ENCODE data around the gene EFCC1. TPM values are rescaled to one million over a fixed set of nuclear protein-coding genes. Genes with fewer than 3 reads are reported as not detected.

Gene EFCC1
- total RNA-seq, 1 experiment from 2014 or later: 1.0 TPM

DNA sequence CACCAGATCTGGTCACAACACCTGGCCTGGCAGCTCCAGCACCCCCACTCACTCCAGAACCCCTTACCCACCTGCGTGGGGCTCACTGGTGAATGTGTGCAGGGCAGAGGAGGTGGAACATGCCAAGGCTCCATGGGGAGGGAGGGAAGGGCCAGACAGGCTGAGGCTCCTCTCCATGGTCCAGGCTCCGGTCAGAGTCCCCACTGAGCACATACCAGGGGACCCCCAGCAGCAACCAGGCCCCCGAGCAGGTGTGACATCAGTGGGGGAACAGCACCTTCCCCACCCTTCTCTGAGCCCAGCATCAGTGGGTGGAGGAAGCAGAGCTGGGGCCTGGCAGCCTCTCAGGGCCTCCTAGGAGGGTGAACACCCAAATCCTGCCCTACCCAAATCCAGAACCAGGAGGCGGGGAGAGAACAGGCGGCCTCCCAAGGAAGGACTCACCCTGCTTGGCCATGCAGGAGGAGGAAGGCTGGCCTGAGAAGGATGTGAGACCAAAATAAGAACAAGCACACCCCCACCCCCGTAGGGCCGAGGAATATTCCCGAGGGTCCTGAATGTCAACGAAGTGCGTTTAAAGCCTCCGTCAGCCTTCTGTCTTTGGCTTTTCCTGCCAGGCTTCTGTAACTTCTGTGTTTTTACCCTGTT lies 58.3 kb downstream of the EFCC1 start:
- Histone ChIP-seq H4K20me1 (ENCODE audit: insufficient read depth) (no peaks in the 10 kb centered on the region), H3K9ac (ENCODE audit: low read length) (no peak overlapping the region), H3K4me1 (ENCODE audit: control insufficient read depth in 1 of 2, insufficient read depth in 2 of 2, low read length in 2 of 2) (peaks cover 0 to 8% of the 10 kb centered on the region in 2 experiments; a peak in 1 of 4 replicates), H3K79me2 (ENCODE audit: insufficient read depth, low read length) (no peaks in the 10 kb centered on the region), H3K4me2 (ENCODE audit: low read length) (no peak overlapping the region), H3K9me2 (ENCODE audit: insufficient read depth) (no peaks in the 10 kb centered on the region), H3K4me3 (replicated peaks in 1 of 2; ENCODE audit: low read depth in 1 of 2, low read length in 2 of 2) (no peak overlapping the region), H3K36me3 (ENCODE audit: control insufficient read depth in 1 of 2, insufficient read depth in 2 of 2, low read length in 2 of 2) (no peaks in the 10 kb centered on the region), H3K9me3 (ENCODE audit: control insufficient read depth in 1 of 2, insufficient read depth in 1 of 2, low read depth in 1 of 2, low read length in 2 of 2) (no peaks in the 10 kb centered on the region), H2AFZ (ENCODE audit: low read depth, low read length, poor library complexity, severe bottlenecking) (no peak overlapping the region), H3K27me3 (ENCODE audit: insufficient read depth, low read length) (no peaks in the 10 kb centered on the region), H3K27ac (ENCODE audit: low read depth, low read length) (no peak overlapping the region)
- ATAC-seq (no peak), DNase-seq (ENCODE audit: low read depth, low spot score) (no peak)
- ChIA-PET CTCF (no interaction called here), POLR2A (no interaction called here), RAD21 (ENCODE audit: low non-redundant PET in 1 of 2, low total read pairs in 2 of 2, uncharacterized antibody in 2 of 2, unreplicated experiment in 2 of 2) (no interaction called here)
- intact Hi-C loops (cut with micrococcal nuclease): no loop called here
- BruUV-seq (replicated peaks): no TSS peak
- TF ChIP-seq, protein P1, sequence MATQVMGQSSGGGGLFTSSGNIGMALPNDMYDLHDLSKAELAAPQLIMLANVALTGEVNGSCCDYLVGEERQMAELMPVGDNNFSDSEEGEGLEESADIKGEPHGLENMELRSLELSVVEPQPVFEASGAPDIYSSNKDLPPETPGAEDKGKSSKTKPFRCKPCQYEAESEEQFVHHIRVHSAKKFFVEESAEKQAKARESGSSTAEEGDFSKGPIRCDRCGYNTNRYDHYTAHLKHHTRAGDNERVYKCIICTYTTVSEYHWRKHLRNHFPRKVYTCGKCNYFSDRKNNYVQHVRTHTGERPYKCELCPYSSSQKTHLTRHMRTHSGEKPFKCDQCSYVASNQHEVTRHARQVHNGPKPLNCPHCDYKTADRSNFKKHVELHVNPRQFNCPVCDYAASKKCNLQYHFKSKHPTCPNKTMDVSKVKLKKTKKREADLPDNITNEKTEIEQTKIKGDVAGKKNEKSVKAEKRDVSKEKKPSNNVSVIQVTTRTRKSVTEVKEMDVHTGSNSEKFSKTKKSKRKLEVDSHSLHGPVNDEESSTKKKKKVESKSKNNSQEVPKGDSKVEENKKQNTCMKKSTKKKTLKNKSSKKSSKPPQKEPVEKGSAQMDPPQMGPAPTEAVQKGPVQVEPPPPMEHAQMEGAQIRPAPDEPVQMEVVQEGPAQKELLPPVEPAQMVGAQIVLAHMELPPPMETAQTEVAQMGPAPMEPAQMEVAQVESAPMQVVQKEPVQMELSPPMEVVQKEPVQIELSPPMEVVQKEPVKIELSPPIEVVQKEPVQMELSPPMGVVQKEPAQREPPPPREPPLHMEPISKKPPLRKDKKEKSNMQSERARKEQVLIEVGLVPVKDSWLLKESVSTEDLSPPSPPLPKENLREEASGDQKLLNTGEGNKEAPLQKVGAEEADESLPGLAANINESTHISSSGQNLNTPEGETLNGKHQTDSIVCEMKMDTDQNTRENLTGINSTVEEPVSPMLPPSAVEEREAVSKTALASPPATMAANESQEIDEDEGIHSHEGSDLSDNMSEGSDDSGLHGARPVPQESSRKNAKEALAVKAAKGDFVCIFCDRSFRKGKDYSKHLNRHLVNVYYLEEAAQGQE (IDR thresholded peaks at IDR 0.05; ENCODE audit: low read depth): no peak
- TF ChIP-seq POLR2A (IDR thresholded peaks at IDR 0.05; ENCODE audit: borderline replicate concordance, extremely low read depth, insufficient read depth, insufficient read length) (no peak), ZFX (IDR thresholded peaks at IDR 0.05) (no peak), RAD21 (IDR thresholded peaks at IDR 0.05; ENCODE audit: low read depth) (no peak), FOSL1 (IDR thresholded peaks at IDR 0.05; ENCODE audit: low read depth) (no peak), CBX3 (IDR thresholded peaks at IDR 0.05; ENCODE audit: low read depth) (no peak), ZNF274 (IDR thresholded peaks at IDR 0.05; ENCODE audit: low read depth, low read length) (no peak), POLR2AphosphoS5 (IDR thresholded peaks at IDR 0.05; ENCODE audit: low read depth, low read length) (no peak), YY1 (IDR thresholded peaks at IDR 0.05; ENCODE audit: extremely low read depth, insufficient replicate concordance, low read depth, low read length) (no peak), TCF7L2 (IDR thresholded peaks at IDR 0.05; ENCODE audit: borderline replicate concordance, extremely low read depth, insufficient read depth, insufficient read length) (no peak), CEBPB (IDR thresholded peaks at IDR 0.05; ENCODE audit: low read depth) (no peak), ELF1 (IDR thresholded peaks at IDR 0.05; ENCODE audit: borderline replicate concordance, low read depth) (no peak), SRF (IDR thresholded peaks at IDR 0.05; ENCODE audit: low read depth) (no peak), SIN3A (IDR thresholded peaks at IDR 0.05; ENCODE audit: low read depth) (no peak)
- TF ChIP-seq, protein P2, sequence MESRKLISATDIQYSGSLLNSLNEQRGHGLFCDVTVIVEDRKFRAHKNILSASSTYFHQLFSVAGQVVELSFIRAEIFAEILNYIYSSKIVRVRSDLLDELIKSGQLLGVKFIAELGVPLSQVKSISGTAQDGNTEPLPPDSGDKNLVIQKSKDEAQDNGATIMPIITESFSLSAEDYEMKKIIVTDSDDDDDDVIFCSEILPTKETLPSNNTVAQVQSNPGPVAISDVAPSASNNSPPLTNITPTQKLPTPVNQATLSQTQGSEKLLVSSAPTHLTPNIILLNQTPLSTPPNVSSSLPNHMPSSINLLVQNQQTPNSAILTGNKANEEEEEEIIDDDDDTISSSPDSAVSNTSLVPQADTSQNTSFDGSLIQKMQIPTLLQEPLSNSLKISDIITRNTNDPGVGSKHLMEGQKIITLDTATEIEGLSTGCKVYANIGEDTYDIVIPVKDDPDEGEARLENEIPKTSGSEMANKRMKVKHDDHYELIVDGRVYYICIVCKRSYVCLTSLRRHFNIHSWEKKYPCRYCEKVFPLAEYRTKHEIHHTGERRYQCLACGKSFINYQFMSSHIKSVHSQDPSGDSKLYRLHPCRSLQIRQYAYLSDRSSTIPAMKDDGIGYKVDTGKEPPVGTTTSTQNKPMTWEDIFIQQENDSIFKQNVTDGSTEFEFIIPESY (IDR thresholded peaks at IDR 0.05; ENCODE audit: extremely low read depth, insufficient replicate concordance, low read length): no peak
- TF ChIP-seq, protein P3, sequence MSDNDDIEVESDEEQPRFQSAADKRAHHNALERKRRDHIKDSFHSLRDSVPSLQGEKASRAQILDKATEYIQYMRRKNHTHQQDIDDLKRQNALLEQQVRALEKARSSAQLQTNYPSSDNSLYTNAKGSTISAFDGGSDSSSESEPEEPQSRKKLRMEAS (IDR thresholded peaks at IDR 0.05): no peak
